Neural crest cell (in vitro differentiated cells): ENCODE results near the gene ENDOV. TPM values are rescaled to one million over a fixed set of nuclear protein-coding genes. Genes with fewer than 3 reads are reported as not detected.

Experiments used
- DNase-seq: peaks from one replicate; pipeline ENCODE4 v3.0.0; 2021; ENCODE audit warnings: low read depth, mixed read lengths, low spot score
- H3K27ac Mint-ChIP-seq: one replicate; pipeline ENCODE4 v1.8.0; 2021; ENCODE audit warnings: mild to moderate bottlenecking, mixed read lengths; ENCODE audit not compliant: unreplicated experiment
- H3K27me3 Mint-ChIP-seq: 2 replicates; pipeline ENCODE4 v1.8.0; 2021; ENCODE audit warnings: low read depth, mild to moderate bottlenecking, mixed read lengths
- H3K36me3 Mint-ChIP-seq: 2 replicates; pipeline ENCODE4 v1.8.0; 2021; ENCODE audit warnings: low read depth, mild to moderate bottlenecking, mixed read lengths
- H3K4me1 Mint-ChIP-seq: 2 replicates; pipeline ENCODE4 v1.8.0; 2021; ENCODE audit warnings: mixed read lengths
- H3K4me3 Mint-ChIP-seq: one replicate; pipeline ENCODE4 v1.8.0; 2021; ENCODE audit warnings: mild to moderate bottlenecking, mixed read lengths
- H3K9me3 Mint-ChIP-seq: 2 replicates; pipeline ENCODE4 v1.8.0; 2021; ENCODE audit warnings: mixed read lengths
- total RNA-seq: library from RNA; stranded (reverse); gene quantifications from 2 replicates; pipeline ENCODE4 v1.2.1, GENCODE V29; 2021
- TF ChIP-seq, protein P1 (sequence below): fragments of 200-600 bp; sonication (generic); conservative IDR thresholded peaks from 2 replicates; pipeline ENCODE4 v1.5.0; 2021; ENCODE audit warnings: antibody characterized with exemption, mild to moderate bottlenecking

The ENDOV gene
- total RNA-seq, 1 donor from 2014 or later = 38.0 TPM

DNA sequence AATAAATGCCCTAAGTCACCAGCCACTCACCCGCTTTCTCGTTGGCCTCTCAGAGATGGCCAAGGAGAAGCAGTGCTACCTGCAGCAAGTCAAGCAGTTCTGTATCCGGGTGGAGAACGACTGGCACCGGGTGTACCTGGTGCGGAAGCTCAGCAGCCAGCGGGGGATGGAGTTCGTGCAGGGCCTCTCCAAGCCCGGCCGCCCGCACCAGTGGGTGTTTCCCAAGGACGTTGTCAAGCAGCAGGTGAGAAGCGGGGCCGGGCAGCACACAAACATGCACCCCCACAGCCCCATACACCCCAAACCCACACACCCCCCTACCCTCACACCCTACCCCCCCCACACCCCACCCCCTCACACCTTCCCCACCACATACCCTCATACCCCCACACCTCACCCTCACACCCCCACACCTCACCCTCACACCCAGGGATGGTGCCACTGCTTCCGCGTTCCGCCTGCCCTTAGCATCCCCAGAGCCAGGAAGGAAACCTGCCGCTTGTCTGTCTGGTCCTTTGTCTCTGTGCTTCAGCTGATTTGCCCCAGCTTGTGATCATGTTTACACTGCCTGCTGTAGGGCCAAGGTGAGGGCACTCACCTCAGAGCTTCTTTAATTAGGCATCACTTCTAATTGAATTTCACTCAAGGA lies 41.9 kb upstream of the ENDOV start:
- Mint-ChIP-seq H3K9me3 (no peaks in the 10 kb centered on the region), H3K4me3 (no peak overlapping the region), H3K27ac (no peak overlapping the region), H3K4me1 (no peaks in the 10 kb centered on the region), H3K27me3 (no peaks in the 10 kb centered on the region), H3K36me3 (peaks cover 2% of the 10 kb centered on the region)
- TF ChIP-seq, protein P1, sequence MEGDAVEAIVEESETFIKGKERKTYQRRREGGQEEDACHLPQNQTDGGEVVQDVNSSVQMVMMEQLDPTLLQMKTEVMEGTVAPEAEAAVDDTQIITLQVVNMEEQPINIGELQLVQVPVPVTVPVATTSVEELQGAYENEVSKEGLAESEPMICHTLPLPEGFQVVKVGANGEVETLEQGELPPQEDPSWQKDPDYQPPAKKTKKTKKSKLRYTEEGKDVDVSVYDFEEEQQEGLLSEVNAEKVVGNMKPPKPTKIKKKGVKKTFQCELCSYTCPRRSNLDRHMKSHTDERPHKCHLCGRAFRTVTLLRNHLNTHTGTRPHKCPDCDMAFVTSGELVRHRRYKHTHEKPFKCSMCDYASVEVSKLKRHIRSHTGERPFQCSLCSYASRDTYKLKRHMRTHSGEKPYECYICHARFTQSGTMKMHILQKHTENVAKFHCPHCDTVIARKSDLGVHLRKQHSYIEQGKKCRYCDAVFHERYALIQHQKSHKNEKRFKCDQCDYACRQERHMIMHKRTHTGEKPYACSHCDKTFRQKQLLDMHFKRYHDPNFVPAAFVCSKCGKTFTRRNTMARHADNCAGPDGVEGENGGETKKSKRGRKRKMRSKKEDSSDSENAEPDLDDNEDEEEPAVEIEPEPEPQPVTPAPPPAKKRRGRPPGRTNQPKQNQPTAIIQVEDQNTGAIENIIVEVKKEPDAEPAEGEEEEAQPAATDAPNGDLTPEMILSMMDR = no peak
- no peak for DNase-seq

DNA sequence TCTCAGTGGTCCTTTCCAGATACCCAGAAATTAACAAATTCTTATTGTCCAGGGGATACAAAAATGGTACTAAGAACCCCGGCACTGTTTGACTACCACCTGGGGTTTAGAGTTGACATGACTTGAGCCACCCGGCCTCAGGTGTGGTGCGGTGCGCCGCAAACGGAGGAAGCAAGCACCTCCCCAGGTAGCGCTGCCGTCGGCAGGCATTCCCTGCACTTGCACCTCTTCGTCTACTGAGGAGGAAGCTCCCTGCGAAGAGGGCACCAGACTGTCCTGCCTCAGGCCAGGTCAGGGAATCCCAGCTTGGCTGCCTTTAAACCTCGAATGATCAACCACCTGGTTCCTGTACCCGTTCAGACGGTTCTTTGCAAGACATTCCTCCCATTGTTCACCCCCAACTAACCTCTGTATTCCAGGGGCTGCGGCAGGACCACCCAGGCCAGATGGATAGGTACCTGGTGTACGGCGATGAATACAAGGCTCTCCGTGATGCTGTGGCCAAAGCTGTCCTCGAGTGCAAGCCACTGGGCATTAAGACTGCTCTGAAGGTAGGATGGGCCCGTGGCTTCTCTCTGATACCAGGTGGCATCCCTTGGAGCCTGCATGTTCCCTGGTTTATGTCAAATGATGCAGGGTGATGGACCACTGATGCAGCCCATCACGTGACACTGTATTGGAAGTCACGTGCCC lies 40.8 kb upstream of the ENDOV start:
- H3K27ac Mint-ChIP-seq = no peak overlapping the region
- peaks cover 2% of the 10 kb centered on the region for H3K36me3 Mint-ChIP-seq
- H3K27me3 Mint-ChIP-seq = no peaks in the 10 kb centered on the region
- H3K4me1 Mint-ChIP-seq = no peaks in the 10 kb centered on the region
- H3K4me3 Mint-ChIP-seq = no peak overlapping the region
- H3K9me3 Mint-ChIP-seq = no peaks in the 10 kb centered on the region
- DNase-seq = no peak
- TF ChIP-seq, protein P1 = no peak

DNA sequence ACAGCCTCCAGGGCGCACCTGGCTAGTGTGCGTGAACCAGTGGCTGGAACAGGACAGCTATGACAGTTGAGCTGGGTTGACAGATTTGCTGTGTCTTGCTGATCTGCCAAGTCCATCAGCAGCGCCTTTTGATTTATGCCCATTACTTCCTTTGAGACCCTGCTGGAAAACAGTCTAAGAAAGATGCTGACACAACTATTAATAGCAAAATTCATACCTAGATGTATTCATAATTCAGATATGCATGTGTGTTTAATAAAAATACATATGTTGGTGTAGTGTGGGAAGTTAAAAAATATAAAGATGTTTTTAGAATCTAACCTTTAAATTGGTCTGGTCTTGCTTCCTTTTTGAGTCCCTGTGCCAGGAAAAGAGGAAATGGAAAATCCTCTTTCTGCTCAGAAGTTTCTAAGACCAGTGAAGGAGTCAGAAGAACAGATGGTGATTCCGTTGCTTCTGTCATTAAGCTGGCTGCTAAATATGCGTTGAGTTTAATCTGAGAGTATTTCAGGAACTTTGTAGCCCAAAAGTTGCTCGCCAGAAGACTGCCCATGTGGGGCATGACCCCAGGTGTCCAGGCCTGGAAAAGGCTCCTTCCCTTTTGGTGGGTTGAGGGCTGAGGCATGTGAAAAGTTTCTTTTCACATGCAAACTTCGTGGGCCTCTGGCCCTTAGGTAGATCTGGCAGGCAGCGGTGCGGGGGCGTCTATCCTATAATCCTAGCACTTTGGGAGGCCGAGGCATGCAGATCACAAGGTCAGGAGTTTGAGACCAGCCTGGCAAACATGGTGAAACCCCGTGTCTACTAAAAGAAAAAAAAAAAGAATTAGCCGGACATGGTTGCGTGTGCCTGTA lies 40.0 kb upstream of the ENDOV start:
- no peaks in the 10 kb centered on the region for H3K9me3 Mint-ChIP-seq
- H3K36me3 Mint-ChIP-seq = peaks cover 2% of the 10 kb centered on the region
- DNase-seq = no peak
- TF ChIP-seq, protein P1 = no peak
- no peaks in the 10 kb centered on the region for H3K27me3 Mint-ChIP-seq
- no peak overlapping the region for H3K27ac Mint-ChIP-seq
- no peak overlapping the region for H3K4me3 Mint-ChIP-seq
- no peaks in the 10 kb centered on the region for H3K4me1 Mint-ChIP-seq

DNA sequence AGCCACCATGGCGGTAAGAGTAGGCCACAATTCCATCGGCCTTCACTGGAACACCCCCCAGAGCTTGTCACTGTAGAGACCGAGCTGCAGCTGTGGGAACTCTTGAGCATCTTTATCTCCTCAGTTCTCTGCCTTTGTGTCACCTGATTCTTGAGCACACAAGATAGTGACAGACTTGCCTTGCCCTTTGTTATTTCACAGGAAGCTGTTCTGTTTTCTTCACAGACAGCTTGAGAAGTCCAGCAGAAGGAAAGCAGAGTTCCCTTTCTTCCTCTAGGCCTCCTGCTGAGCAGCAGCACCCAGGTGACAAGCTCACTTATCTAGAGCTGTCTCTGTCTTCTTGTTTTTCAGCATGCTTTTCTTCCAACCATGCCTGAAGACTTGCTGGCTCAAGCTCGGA lies 38.4 kb upstream of the ENDOV start:
- H3K27ac Mint-ChIP-seq = no peak overlapping the region
- no peaks in the 10 kb centered on the region for H3K4me1 Mint-ChIP-seq
- peaks cover 2% of the 10 kb centered on the region for H3K36me3 Mint-ChIP-seq
- H3K9me3 Mint-ChIP-seq = no peaks in the 10 kb centered on the region
- DNase-seq = no peak
- H3K27me3 Mint-ChIP-seq = no peaks in the 10 kb centered on the region
- H3K4me3 Mint-ChIP-seq = no peak overlapping the region
- TF ChIP-seq, protein P1 = no peak

DNA sequence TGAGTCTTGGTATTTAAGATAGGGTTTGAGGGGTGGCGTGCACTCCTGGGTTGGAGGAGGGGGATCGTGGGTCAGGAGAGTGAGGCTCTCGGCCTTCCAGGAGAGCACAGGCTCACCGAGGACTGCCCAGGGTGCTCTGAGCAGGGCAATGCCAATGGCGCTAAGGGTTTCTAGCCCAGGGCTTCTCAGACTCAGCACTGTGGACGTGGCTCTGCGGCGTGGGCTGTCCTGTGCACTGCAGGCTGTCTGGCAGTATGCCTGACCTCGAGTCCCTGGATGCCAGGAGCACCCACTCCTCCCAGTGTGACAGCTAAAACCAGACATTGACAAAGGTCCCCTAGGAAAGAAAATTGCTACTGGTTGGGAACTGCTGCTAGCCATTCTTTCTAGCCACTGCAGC lies 37.2 kb upstream of the ENDOV start:
- Mint-ChIP-seq H3K36me3 (peaks cover 2% of the 10 kb centered on the region), H3K4me3 (no peak overlapping the region), H3K9me3 (no peaks in the 10 kb centered on the region), H3K4me1 (no peaks in the 10 kb centered on the region), H3K27ac (no peak overlapping the region), H3K27me3 (no peaks in the 10 kb centered on the region)
- no peak for DNase-seq
- TF ChIP-seq, protein P1 = no peak
